GM18867 (cell line): ENCODE data around the gene MORF4L1.
"Not testable (repeated sequence)": the region's sequence is repeated elsewhere in the genome, so short reads cannot be mapped to it uniquely, and the experiment has no call there.

Experiments
- ATAC-seq: cut with Tn5 transposase; IDR thresholded peaks from one replicate; pipeline ENCODE4 v1.9.1; 2021; ENCODE audit warnings: mild to moderate bottlenecking, moderate library complexity; ENCODE audit not compliant: unreplicated experiment

The MORF4L1 gene, protein sequence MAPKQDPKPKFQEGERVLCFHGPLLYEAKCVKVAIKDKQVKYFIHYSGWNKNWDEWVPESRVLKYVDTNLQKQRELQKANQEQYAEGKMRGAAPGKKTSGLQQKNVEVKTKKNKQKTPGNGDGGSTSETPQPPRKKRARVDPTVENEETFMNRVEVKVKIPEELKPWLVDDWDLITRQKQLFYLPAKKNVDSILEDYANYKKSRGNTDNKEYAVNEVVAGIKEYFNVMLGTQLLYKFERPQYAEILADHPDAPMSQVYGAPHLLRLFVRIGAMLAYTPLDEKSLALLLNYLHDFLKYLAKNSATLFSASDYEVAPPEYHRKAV

GRCh38 chr15:78872155-78872971 lies at the start of gene MORF4L1:
Gene MORF4L1 (plus strand): TSS chr15:78872890. CDS start chr15:78873018, 128 bp downstream.
- peak; percentile 79 for ATAC-seq

DNA sequence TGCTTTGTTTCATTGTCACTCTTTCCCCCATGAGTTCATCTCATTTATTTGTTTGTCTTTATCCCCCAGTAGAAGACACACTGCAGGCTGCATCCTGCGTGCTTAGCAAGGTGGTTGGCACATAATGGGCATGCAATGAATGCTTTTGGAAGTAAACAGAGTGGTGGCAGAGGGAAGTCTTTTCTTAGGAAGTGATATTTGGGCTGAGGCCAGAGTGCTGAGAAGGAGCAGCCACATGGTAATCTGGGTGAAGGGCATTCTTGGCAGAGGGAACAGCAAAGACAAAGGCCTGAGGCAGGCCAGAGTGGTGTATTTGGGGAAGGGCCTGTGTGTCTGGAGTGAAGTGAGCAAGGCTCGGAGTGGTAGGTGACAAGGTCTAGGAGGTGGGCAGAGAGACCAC lies 43.8 kb upstream of the MORF4L1 start:
- ATAC-seq, result no peak

DNA sequence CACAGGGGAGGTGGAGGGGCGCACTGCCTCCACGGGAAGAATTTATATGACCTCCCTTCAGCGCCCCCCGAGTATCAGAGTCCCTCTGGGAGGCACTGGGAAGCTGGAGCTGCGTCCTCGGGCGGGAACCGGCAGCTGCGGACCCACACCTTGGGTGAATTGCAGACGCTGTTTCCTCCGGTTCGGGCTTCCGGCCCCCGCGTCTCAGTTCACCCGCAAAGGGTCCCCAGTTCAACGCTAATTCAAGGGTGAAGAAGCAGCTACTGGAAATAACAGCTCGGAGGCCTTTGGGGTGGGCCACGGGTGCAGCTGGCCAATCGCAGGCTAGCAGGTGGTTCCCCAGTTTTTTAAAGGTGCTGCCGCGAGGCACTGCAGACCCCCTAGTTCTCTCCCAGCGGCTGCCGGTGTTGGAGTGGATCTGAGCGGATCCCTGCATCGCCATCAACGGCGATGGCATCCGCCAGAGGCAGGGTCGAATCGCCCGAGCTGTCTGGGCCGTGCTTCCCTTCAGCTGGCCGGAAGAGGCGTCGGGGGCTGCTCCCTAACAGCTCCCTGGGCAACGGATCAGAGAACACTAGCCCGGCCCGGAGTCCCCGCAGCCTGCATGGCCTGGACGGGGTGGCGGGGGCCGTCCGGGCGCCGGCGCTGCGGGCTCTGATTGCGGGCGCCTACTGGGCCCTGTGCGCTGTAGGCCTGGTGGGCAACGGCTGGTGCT lies 42.0 kb upstream of the MORF4L1 start:
- no peak for ATAC-seq

DNA sequence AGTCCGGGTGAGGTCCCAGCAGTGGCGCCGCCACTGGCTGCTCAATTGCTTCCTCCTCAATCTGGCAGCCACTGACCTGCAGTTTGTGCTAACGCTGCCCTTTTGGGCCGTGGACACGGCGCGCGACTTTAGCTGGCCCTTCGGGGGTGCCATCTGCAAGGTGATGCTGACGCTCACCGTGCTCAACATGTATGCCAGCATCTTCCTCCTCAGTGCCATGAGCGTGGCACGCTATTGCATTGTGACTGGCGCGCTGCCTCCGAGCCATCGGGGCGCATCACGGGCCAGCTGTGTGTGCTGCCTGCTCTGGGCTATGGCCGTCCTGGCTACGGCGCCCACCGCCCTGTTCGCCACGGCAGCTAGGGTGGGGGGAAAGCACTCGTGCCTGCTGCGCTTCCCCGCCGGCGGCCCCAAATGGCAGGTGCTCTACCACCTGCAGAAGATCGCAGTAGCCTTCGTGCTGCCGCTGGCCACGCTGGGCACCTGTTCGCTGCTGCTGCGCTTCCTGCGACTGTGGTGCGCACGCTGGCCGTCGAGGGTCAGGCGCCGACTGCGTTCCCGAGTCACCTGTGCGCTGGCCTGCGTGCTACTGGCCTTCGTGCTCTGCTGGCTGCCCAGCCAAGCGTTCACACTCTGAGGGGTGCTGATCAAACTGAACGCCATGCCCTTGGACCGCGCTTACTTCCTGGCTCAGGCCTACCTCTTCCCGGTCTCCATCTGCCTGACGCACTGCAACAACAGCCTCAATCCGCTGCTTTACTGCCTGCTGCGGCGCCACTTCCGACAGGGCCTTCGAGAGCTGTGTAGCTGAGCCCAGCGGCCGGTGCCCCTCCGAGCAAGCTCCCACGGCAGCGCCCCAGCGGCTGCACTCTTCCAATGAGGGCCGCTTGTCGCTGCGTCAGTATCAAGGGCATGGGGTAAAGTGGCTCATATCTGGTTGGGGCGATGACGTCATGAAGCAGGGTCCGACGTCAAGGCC lies 41.2 kb upstream of the MORF4L1 start:
- ATAC-seq, result no peak

DNA sequence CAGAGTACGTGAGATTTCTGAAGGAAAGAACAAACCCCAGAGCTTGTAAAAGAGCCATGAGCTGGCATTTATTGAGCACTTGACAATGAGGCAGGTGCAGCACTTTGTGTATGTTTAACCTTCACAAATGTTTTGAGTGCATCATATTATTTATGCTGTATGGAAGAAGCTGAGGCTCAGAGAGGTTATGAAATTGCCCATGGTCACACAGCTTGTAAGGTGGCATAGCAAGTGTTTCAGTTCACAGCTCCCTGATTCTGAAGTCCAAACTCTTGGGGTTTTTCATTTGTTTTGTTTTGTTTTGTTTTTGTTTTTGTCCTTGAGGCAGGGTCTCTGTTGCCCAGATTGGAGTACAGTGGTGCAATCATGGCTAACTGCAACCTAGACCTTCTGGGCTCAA lies 36.4 kb upstream of the MORF4L1 start:
- no peak for ATAC-seq

GRCh38 chr15:78837131-78837530 lies 35.6 kb upstream of the MORF4L1 start:
- no peak for ATAC-seq

DNA sequence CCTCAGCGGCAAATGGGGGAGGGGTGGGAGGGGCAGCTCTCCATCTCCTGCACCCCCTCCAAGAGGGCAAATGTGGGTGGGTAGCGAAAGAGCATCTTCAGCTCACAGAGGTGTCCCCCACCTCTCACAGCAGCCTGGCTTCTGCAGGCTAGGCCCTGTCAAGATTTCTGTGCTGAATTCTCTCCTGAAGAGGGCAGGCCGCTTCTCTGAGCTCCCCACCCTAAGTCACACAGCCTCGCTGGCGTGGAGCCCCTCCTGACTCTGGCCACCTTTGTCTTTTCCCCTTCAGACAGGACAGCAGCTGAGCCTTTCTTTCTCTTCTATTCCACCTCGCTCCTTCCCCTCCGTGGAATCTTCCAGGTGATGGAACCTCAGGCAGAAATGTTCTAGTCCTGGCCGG lies 35.1 kb upstream of the MORF4L1 start:
- ATAC-seq, result no peak

DNA sequence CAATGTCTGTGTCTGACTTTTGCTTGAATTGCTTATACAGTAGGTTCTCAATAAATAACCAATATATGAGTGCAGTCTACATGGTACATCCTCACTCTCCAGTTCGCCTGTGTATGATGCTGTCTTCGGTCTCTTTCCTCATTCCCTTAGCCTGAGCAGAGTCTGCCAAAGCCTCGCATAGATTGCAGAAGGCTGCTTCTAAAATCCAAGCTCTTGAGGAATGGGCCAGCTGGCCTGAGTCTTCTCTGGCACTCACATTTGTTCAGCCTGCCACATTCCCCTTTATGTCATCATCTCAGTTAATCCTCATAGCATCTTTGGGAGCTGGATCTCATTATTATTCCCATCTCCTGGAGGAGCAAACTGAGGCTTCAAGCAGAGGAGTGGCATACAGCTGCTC lies 34.2 kb upstream of the MORF4L1 start:
- no peak for ATAC-seq

DNA sequence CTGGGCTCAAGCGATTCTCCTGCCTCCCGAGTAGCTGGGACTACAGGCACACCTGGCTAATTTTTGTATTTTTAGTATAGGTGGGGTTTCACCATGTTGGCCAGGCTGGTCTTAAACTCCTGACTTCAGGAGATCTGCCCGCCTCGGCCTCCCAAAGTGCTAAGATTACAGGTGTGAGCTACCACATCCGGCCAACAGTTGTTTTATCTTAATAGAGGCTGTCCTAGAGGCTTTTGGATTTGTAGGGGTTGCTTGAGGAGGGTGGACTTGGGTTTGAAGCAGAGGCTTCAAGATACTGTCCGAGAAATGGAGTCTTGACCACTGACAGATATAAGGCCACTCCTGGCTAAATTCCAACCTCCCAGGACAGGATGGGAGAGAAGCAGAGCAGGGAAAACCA lies 33.5 kb upstream of the MORF4L1 start:
- not testable (repeated sequence) for ATAC-seq

- peak; percentile 50 for ATAC-seq
These were observed 31.9 kb upstream of the MORF4L1 start for GRCh38 chr15:78840661-78841375.

GRCh38 chr15:78841376-78841706 lies 31.3 kb upstream of the MORF4L1 start:
- ATAC-seq, result no peak

- ATAC-seq, result no peak
These were observed 30.8 kb upstream of the MORF4L1 start for GRCh38 chr15:78841891-78842290.

GRCh38 chr15:78842519-78842918 lies 30.2 kb upstream of the MORF4L1 start:
- peak; percentile 54 for ATAC-seq

GRCh38 chr15:78846906-78847305 lies 25.8 kb upstream of the MORF4L1 start:
- not testable (repeated sequence) for ATAC-seq

DNA sequence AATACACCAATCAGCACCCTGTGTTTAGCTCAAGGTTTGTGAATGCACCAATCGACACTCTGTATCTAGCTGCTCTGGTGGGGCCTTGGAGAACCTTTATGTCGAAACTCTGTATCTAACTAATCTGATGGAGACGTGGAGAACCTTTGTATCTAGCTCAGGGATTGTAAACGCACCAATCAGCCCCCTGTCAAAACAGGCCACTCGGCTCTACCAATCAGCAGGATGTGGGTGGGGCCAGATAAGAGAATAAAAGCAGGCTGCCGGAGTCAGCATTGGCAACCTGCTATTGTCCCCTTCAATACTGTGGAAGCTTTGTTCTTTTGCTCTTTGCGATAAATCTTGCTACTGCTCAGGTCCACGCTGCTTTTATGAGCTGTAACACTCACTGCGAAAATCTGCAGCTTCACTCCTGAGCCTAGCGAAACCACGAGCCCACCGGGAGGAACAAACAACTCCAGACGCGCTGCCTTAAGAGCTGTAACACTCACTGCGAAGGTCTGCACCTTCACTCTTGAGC lies 25.2 kb upstream of the MORF4L1 start:
- not testable (repeated sequence) for ATAC-seq

DNA sequence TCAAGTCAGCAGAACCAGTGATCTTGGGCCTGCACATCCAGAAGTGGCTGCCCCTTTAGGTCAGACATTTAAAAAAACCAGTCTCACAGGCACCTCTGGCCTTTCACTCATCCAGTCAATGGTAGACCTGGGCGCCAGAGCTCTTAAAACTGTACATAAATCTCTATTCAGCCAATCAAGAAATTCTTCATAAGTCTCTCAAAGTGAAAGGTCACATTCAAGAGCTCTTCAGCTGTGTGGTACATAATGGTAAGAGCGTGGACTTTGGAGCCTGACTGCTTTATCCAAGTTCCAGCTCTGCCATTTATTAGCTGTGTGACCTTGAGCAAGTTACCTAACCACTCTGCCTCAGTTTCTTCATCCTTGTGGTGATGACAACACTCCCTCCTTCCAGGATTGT lies 22.3 kb upstream of the MORF4L1 start:
- ATAC-seq, result no peak

DNA sequence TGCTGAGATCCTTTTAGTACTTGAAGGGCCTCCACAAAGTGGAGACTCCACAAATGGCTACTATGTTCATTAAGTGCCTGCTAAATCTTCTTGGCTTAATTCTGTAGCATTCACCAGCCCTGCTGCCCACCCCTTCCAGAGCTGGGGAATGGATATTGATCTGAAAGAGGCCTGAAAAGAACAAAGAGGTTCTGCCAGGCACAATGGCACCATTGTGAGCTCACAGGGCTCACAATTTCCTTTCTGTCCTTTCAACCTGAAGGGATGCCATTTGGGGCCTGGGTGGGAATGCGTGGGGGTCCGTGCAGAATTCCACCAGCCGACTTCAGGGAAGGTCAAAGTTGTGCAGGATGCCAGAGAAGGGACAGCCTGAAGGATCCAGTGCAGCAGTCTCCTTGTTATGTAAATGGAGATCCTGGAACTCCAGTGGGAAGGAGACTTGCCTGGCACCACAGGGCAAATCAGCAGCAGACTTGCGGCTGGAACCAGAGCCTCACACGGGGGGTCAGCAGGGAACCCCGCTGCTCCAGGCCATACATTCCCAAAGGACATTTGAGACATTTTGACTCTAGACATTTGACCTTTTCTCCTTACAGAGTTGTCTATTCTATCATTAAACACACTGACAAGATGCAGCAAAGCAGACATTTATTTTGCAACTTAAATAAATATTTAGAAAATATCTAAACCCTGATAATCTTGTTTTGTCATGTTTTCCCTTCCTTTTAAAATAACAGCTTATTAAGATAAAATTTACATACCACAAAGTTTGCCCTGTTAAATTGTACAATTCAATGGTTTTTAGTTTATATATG lies 21.5 kb upstream of the MORF4L1 start:
- no peak for ATAC-seq

DNA sequence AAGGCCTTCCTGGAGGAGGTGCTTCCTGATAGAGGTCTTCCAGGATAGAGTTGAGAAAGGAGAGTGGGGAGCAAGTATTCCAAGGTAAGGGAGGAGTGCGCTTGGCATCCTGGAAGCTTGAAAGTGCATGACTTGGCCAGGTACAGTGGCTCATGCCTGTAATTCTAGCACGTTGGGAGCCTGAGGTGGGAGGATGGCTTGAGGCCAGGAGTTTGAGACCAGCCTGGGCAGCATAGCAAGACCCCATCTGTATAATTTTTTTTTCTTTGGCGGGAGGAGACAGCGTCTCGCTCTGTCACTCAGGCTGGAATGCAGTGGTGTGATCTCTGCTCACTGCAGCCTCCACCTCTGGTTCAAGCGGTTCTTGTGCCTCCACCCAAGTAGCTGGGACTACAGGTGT lies 19.2 kb upstream of the MORF4L1 start:
- ATAC-seq, result no peak

GRCh38 chr15:78854833-78855372 lies 17.8 kb upstream of the MORF4L1 start:
- ATAC-seq, result no peak
